Measurements from ENCODE around the gene CNNM3. TPM values are rescaled to one million over a fixed set of nuclear protein-coding genes. Genes with fewer than 3 reads are reported as not detected.
"Not testable (repeated sequence)": the region's sequence is repeated elsewhere in the genome, so short reads cannot be mapped to it uniquely, and the experiment has no call there.

CNNM3 gene
- total RNA-seq, 2 experiments from 2014 or later: 34.6 to 34.7 TPM

DNA sequence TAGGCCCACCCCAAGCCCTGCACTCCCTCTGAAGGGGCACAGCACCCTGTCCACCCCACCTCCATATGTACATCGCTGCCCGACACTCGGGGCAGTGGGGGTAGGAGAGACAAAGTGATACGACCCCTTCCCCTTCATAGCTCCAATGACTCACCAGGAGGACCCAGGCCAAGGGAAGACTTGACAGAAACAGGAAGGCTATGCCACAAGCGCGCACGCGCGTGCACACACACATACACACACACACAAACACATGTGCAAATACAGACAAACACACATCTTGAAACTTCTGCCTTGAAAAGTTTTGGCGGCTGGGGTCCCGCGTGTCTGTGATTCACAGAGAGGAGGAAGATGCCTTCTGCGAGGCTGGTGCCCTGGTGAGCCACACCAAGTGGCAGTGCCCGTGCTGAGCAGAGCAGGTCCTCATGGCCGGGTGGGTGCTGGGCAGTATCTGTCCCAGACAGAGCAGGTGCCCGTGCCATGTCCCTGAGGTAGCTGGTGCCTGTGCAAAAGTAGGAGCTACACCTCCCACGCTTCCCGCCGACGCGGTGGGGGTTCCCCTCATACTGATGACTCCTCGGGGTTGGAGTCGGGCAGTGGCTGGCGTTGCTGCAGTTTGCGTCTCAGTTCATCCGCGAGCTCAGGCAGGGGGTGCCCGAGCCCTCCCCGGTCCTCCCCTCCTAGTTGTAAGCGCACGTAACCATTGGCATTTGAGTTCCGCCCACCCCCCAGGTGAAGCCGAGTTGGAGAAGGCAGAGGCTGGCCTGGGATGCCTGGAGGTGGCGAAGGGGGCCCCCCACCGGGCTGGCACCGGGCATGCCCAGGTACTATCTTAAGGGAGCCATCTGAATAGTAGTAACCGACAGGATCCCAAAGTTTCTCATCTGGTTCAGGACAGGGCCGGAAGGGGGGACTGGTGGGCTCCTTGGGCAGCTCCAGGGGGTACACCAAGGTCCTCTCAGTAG is 44.3 kb downstream of the CNNM3 start:
- ATAC-seq (ENCODE audit: low read depth): no peak
- Mint-ChIP-seq H3K27ac (peak overlapping the region; percentile 77), H3K4me3 (no peak overlapping the region), H3K36me3 (peaks cover 10% of the 10 kb centered on the region), H3K27me3 (no peaks in the 10 kb centered on the region), H3K4me1 (peaks cover 25% of the 10 kb centered on the region), H3K9me3 (no peaks in the 10 kb centered on the region)
- POLR2A ChIA-PET: interaction anchor here (1.1 to 3.3 kb wide), 3 partner anchors 8 to 102 kb away, joined by 3 to 53 read pairs (median 5); no protein-coding TSS in a partner anchor
- DNase-seq: peak; percentile 37

DNA sequence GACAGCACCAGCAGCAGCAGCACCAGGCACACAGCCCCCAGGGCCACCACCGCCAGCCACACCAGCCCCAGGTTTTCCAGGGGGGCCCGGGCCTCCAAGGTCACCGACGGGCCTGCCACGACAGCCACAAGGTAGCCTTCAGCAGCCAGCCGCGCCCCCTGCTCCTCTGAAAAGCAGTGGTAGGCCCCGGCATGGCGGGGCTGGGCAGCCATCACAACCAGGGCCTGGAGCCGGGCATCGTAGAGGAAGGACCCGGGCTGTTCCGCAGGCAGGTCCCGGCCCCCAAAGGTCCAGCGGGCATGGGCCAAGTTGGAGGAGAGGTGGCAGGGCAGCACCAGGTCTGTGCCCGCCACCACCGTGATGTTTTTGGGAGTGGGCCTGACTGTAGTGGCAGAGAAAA is 45.0 kb downstream of the CNNM3 start:
- Mint-ChIP-seq H3K4me1 (peaks cover 30% of the 10 kb centered on the region), H3K27ac (no peak overlapping the region), H3K4me3 (no peak overlapping the region), H3K9me3 (no peaks in the 10 kb centered on the region), H3K27me3 (no peaks in the 10 kb centered on the region), H3K36me3 (peaks cover 10% of the 10 kb centered on the region)
- ATAC-seq (ENCODE audit: low read depth) (no peak), DNase-seq (no peak)
- POLR2A ChIA-PET: interaction anchor here (1.1 kb wide), 1 partner anchor 94 kb away, joined by 3 read pairs; no protein-coding TSS in a partner anchor

GRCh38 chr2:96863056-96863455 is 47.0 kb downstream of the CNNM3 start:
- H3K4me1 Mint-ChIP-seq: peaks cover 32% of the 10 kb centered on the region
- not testable (repeated sequence) for H3K27me3 Mint-ChIP-seq; H3K4me3 Mint-ChIP-seq; H3K27ac Mint-ChIP-seq; H3K9me3 Mint-ChIP-seq; ATAC-seq (ENCODE audit: low read depth); DNase-seq
- H3K36me3 Mint-ChIP-seq: peaks cover 12% of the 10 kb centered on the region
- POLR2A ChIA-PET: interaction anchor here (0.6 kb wide), 1 partner anchor 94 kb away, joined by 3 read pairs; no protein-coding TSS in a partner anchor

DNA sequence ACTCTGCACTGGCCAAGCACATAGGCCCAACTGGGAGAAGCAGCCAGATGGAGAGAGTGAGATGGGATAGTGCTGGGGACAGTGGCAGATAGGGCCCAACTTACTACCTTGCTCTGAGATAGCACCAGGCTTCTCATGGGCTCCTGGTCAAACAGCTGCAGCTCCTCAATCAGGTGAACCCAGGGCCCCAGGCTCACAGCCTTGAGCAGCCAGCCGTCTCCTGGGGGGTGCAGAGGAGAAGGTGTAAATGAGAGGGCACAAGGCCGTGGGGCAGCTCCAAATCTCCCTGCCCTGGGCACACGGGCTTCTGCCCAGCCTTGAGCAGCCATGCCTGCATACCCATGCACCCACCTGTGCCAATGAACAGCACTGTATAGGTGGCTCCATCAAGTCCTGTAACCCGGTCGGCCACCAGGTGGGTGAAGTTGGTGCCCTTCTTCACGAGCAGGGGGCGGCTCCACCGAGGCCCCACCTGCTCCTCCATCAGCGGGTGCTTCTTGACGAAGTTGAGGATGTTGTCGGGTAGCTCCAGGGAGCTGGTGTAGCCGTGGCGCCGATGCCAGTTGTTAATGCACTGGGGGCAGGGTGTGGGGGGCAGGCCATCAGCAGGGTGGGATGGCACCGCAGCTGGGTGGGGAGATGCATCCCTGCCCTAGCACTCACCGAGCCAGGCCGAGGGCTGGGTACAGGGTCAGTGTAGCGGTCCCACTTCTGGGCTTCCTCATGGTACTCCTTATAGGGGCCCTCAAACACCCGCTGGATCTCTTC is 47.7 kb downstream of the CNNM3 start:
- H3K36me3 Mint-ChIP-seq: peaks cover 13% of the 10 kb centered on the region
- DNase-seq (no peak), ATAC-seq (ENCODE audit: low read depth) (no peak)
- no peak overlapping the region for H3K4me3 Mint-ChIP-seq
- POLR2A ChIA-PET: no interaction called here
- H3K9me3 Mint-ChIP-seq: no peaks in the 10 kb centered on the region
- H3K27ac Mint-ChIP-seq: no peak overlapping the region
- peaks cover 33% of the 10 kb centered on the region for H3K4me1 Mint-ChIP-seq
- peaks cover 1% of the 10 kb centered on the region for H3K27me3 Mint-ChIP-seq

- ATAC-seq (ENCODE audit: low read depth) (no peak), DNase-seq (no peak)
- Mint-ChIP-seq H3K27me3 (peaks cover 1% of the 10 kb centered on the region), H3K4me1 (peaks cover 26% of the 10 kb centered on the region), H3K9me3 (no peaks in the 10 kb centered on the region), H3K36me3 (peaks cover 13% of the 10 kb centered on the region), H3K4me3 (no peak overlapping the region), H3K27ac (no peak overlapping the region)
- POLR2A ChIA-PET: no interaction called here
Observed at GRCh38 chr2:96864343-96865091, 48.4 kb downstream of the CNNM3 start.

DNA sequence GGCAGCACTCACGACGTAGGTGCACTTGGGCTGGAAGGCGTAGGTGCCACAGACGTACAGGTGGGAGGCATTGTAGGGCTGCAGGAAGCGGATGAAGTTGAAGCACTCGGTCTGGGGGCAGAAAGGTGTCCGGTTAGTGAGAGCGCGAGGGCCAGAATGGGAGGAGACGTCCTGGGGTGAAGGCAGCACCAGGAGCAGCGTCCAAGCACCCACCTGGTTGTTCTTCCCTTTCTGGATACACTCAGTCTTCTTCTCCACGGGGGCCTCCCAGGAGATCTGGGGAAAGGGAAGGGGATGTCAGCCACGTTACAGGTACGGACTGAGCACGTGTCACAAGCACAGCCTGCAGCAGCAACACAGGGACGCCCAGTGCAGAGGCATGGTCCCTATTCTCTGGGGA is 49.6 kb downstream of the CNNM3 start:
- ATAC-seq (ENCODE audit: low read depth): no peak
- POLR2A ChIA-PET: no interaction called here
- Mint-ChIP-seq H3K27me3 (peaks cover 1% of the 10 kb centered on the region), H3K9me3 (no peaks in the 10 kb centered on the region), H3K4me3 (no peak overlapping the region), H3K27ac (no peak overlapping the region), H3K36me3 (peaks cover 9% of the 10 kb centered on the region), H3K4me1 (peaks cover 23% of the 10 kb centered on the region)
- DNase-seq: no peak

DNA sequence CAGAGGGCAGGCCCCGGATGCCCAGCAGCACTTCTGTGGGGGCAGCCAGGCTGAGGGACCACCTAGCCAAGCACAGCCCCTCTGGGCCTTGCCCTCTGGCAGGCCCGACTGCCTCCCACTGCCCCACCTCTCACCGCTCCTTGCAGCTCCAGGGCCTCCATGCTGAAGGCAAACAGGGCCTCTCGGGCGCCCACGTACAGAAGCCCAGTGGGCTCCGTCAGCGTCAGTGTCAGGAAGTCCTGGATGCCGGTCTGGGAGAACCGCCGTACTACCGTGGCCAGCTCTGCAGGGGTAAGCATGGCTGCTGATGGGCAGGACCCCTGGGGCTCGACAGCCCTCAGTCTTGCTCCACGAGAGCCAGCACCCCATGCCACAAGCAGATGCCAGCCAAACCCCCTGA is 50.1 kb downstream of the CNNM3 start:
- H3K36me3 Mint-ChIP-seq: peaks cover 9% of the 10 kb centered on the region
- peaks cover 1% of the 10 kb centered on the region for H3K27me3 Mint-ChIP-seq
- ATAC-seq (ENCODE audit: low read depth) (no peak), DNase-seq (no peak)
- POLR2A ChIA-PET: no interaction called here
- H3K27ac Mint-ChIP-seq: no peak overlapping the region
- H3K4me3 Mint-ChIP-seq: no peak overlapping the region
- peaks cover 28% of the 10 kb centered on the region for H3K4me1 Mint-ChIP-seq
- H3K9me3 Mint-ChIP-seq: no peaks in the 10 kb centered on the region

- H3K27me3 Mint-ChIP-seq: peaks cover 1% of the 10 kb centered on the region
Observed at GRCh38 chr2:96866586-96866985, 50.5 kb downstream of the CNNM3 start.

DNA sequence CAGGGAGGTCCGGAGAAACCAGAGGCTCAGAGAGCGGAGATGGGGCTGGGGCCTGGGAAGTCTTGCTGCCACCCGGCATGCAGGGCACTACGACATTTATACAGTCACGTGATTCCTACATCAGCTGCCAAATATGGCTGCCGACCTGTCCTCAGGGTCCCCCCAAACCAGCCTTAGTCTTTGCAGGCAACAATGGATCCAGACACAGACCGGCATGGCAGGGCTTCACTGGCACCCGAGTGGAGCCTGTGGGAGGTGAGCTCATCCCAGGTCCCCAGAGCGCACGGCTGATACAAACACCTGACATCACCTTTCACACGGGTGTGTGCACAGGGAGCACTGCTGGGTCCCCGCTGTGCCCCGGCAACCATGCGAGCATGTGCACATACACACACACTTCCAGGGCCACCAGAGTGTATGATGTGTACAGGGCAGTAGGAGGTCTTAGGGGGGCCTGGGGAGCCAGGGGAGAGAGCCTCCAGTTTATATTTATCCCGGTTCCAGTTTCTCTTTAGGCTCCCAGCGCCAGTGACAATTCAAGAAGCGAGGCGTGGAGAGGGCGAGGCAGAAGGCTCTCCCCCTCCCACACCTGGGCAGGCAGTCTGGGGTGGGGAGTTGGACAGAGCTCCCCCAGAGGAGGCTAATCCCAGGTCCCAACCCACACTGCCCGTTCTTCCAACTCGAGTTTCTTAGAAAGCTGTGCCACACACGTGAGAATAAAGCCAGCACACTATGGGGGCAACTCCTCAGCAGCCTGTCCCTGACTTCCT is 51.1 kb downstream of the CNNM3 start:
- H3K4me3 Mint-ChIP-seq: peak overlapping the region; percentile 85
- peaks cover 8% of the 10 kb centered on the region for H3K36me3 Mint-ChIP-seq
- ATAC-seq (ENCODE audit: low read depth) (no peak), DNase-seq (no peak)
- POLR2A ChIA-PET: interaction anchor here (2.2 to 3.5 kb wide), 3 partner anchors 9 to 96 kb away, joined by 10 to 41 read pairs (median 20); partner anchors contain the start of gene ANKRD39
- H3K4me1 Mint-ChIP-seq: peaks cover 27% of the 10 kb centered on the region
- H3K27me3 Mint-ChIP-seq: peaks cover 1% of the 10 kb centered on the region
- peak overlapping the region; percentile 81 for H3K27ac Mint-ChIP-seq
- no peaks in the 10 kb centered on the region for H3K9me3 Mint-ChIP-seq

More at GRCh38 chr2:96866586-96866985, 50.5 kb downstream of the CNNM3 start:
- peaks cover 28% of the 10 kb centered on the region for H3K4me1 Mint-ChIP-seq
- peak overlapping the region; percentile 72 for H3K27ac Mint-ChIP-seq
- no peak for ATAC-seq (ENCODE audit: low read depth)
- peak overlapping the region; percentile 44 for H3K4me3 Mint-ChIP-seq
- DNase-seq: no peak
- peaks cover 9% of the 10 kb centered on the region for H3K36me3 Mint-ChIP-seq
- POLR2A ChIA-PET: no interaction called here
- H3K9me3 Mint-ChIP-seq: no peaks in the 10 kb centered on the region

- peak overlapping the region; percentile 81 for H3K27ac Mint-ChIP-seq
- POLR2A ChIA-PET: interaction anchor here (0.6 to 3.5 kb wide), 13 partner anchors 8 to 245 kb away, joined by 3 to 41 read pairs (median 5); partner anchors contain the start of genes ANKRD36 and ANKRD39
- peaks cover 7% of the 10 kb centered on the region for H3K36me3 Mint-ChIP-seq
- peak overlapping the region; percentile 85 for H3K4me3 Mint-ChIP-seq
- peak; percentile 51 for DNase-seq
- peaks cover 29% of the 10 kb centered on the region for H3K4me1 Mint-ChIP-seq
- H3K27me3 Mint-ChIP-seq: peaks cover 1% of the 10 kb centered on the region
- no peak for ATAC-seq (ENCODE audit: low read depth)
- no peaks in the 10 kb centered on the region for H3K9me3 Mint-ChIP-seq
Observed at GRCh38 chr2:96867756-96868554, 51.9 kb downstream of the CNNM3 start.

DNA sequence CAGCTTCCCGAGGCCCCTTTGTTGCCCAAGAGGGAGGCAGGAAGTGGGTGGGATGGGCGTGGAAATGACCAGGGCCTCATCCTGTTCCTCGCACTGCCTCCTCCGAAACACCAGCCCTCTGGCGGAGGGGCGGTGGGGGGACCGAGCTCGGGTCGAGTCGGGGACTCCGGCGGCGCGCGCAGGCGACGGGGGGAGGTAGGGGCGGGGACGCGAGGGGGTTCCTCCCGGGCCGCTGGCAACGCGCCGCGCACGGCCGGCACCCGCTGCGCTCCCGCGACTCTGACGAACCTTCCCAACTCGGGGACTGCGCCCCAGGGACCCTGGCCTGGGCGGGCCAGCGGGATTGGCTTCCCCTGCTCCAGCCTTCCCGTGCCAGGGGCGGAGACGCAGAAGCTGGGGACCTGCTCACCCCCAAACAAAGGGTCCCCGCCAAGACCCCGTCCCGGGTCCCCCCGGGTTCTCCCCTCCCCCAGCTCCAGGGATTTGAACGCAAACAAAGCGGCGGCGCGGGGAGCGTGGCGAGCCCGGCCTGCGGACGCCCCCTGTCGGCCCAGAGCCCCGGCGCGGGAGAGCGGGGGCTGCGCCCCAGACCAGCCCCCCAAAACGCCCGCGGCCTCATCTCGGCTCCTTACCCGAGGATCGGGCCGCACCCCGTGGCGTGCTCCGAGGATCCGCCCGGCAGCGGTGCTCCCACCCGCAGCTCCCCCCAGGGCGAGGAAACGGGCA is 52.6 kb downstream of the CNNM3 start:
- peak; percentile 58 for ATAC-seq (ENCODE audit: low read depth)
- Mint-ChIP-seq H3K36me3 (peaks cover 3% of the 10 kb centered on the region), H3K4me3 (peak overlapping the region; percentile 85), H3K27me3 (peaks cover 1% of the 10 kb centered on the region), H3K9me3 (no peaks in the 10 kb centered on the region), H3K4me1 (peaks cover 29% of the 10 kb centered on the region), H3K27ac (peak overlapping the region; percentile 81)
- DNase-seq: peak; percentile 77
- POLR2A ChIA-PET: interaction anchor here (0.6 to 3.5 kb wide), 15 partner anchors 9 to 244 kb away, joined by 3 to 41 read pairs (median 5); partner anchors contain the start of genes ANKRD36 and ANKRD39
